ENCODE measurements around the gene MMP23B. TPM values are rescaled to one million over a fixed set of nuclear protein-coding genes. Genes with fewer than 3 reads are reported as not detected.
A peak's percentile ranks its signal among the peaks of the same experiment; 100 is the strongest.
"Not testable (repeated sequence)": the region's sequence is repeated elsewhere in the genome, so short reads cannot be mapped to it uniquely, and the experiment has no call there.

Gene MMP23B
- polyA plus RNA-seq, 1 donor from 2014 or later, result 0.93 TPM

DNA sequence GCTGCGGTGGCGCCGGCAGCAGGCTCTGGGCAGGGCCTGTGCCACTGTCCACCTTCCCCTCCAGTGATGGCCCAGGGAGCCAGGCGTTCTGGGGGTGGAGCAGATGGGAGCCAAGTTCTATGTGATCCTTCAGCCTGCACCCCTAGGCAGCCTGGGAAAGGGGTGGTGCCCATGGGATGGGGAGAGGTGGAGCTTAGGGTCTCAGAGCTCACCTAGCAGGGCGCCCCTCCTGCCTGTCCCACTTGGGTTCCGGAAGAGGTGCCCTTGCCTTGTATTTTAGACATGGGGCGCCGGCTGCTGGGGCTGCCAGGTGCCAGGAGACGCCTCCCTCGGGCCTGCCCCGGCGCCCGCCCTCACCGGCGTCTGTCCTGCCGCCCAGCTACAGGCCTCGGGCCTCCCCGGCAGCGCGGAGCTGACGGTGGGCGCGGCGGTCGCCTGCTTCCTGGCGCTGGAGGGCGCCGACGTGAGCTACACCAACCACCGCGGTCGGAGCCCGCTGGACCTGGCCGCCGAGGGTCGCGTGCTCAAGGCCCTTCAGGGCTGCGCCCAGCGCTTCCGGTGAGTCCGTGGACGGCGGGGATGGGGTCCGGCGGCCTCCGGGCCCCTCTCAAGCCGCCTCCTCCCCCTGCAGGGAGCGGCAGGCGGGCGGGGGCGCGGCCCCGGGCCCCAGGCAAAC, 3.1 kb upstream of the MMP23B start:
- H3K27ac Mint-ChIP-seq, result no peak overlapping the region
- H3K4me3 Mint-ChIP-seq, result peak overlapping the region in 2 of 4 donors; percentile 8 to 27
- peaks cover 4% of the 10 kb centered on the region for H3K27me3 Mint-ChIP-seq
- peaks cover 0 to 3% (median 2%) of the 10 kb centered on the region in 3 donors for H3K4me1 Mint-ChIP-seq
- peaks cover 0 to 2% (median 0%) of the 10 kb centered on the region in 3 donors for H3K9me3 Mint-ChIP-seq
- peaks cover 2% of the 10 kb centered on the region for H3K36me3 Mint-ChIP-seq

DNA sequence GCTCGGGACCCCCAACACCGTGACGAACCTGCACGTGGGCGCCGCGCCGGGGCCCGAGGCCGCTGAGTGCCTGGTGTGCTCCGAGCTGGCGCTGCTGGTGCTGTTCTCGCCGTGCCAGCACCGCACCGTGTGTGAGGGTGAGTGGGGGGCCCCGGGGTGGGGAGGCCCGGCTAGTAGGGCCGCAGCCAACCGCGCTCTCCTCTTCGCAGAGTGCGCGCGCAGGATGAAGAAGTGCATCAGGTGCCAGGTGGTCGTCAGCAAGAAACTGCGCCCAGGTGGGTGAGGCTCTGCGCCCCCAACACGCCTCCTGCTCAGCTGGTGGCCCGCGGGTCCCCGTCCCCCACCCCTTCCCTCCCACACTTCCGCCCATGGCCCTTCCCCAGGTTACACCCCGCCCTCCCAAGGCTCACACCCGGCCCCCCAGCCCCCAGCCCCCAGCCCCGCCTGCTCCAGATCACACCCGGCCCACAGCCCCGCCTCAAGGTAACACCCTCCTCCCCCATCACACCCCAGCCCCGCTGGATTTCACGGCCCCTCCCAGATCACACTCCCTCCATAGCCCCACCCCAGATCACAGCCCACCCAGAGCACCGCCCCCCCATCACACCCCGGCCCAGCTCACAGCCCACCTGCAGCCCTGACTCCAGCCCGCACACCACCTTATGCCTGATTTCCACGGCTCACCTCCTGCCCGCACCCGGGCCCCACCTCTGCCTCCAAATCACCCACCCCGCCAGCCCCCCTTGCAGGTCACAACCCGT, 2.4 kb upstream of the MMP23B start:
- Mint-ChIP-seq H3K4me1 (peaks cover 0 to 3% (median 2%) of the 10 kb centered on the region in 3 donors), H3K27me3 (peaks cover 4% of the 10 kb centered on the region), H3K27ac (peak overlapping the region in 2 of 3 donors; percentile 75 to 91), H3K9me3 (peaks cover 0 to 2% (median 0%) of the 10 kb centered on the region in 3 donors), H3K36me3 (peaks cover 2% of the 10 kb centered on the region), H3K4me3 (peak overlapping the region; percentile 41 to 92 (median 70))

DNA sequence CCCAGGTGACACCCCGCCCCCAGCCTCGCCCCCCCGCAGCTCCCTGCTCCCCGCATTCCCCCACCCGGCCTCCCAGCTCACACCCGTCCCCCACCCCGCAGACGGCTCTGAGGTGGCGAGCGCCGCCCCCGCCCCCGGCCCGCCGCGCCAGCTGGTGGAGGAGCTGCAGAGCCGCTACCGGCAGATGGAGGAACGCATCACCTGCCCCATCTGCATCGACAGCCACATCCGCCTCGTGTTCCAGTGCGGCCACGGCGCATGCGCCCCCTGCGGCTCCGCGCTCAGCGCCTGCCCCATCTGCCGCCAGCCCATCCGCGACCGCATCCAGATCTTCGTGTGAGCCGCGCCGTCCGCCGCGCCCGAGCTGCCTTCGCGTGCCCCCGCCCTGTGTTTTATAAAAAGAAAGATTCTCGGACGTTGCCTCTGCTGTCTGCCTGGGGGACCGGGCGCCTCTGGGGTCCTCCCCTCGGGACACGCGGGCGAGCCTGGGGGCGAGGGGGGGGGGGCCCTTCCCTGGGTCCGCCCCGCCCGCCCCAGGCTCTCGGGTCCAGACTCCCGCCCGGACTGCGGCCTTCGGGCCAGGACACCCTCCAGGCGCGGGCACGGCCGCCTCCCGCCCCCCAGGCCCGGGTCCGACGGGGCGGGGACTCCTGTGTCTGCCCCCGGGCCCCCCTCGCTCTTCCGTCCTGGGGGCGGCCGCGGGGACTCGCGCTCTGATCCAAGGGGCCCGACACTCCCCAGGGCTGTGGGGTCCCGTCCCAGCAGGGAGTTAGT, 1.6 kb upstream of the MMP23B start:
- Mint-ChIP-seq H3K27me3 (peaks cover 4% of the 10 kb centered on the region), H3K36me3 (peaks cover 2% of the 10 kb centered on the region), H3K9me3 (peaks cover 0 to 2% (median 0%) of the 10 kb centered on the region in 3 donors), H3K27ac (peak overlapping the region; percentile 75 to 94 (median 91)), H3K4me1 (peaks cover 0 to 3% (median 2%) of the 10 kb centered on the region in 3 donors), H3K4me3 (peak overlapping the region; percentile 41 to 96 (median 86))

DNA sequence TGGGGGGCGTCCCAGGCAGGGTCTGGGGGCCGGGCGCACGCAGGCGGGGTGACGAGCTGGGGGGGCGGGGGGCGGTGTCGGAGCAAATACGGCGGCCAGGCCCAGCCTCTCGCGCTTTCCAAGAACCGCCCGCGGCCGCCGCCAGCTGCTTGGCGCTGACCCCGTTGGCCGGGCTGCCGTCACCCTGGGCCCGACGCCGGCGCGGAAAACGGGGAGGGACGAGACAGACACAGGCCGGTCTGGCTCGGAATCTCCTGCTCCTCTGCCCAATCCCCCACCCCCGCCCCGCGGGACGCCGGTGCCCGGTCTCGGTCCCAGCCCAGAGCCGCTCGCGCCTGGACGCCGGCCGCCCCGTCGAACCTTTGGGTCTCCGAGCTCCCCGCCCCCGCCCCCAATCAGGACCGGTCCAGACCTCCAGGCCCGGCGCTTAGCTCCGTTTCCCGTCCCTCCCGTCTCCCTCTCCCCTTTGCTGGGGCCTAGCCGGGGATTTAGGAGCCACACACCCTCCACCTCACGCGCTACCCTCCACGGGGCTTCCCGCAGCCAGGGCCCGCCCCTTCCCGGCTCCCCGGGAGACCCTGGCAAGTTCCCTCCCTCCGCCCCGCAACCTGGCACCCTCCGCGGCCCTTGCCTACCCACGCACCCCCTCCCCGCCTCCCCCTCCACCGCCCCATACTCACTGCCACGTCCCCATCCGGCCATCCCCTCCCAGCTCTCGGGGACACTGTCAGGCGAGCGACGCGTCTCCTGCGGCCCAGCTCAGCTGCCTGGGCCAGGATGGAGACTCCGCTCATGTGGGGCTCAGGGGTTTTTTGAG, 800 bp upstream of the MMP23B start:
- Mint-ChIP-seq H3K27ac (peak overlapping the region in 1 of 3 donors; percentile 75), H3K9me3 (peaks cover 0 to 2% (median 0%) of the 10 kb centered on the region in 3 donors), H3K36me3 (peaks cover 2% of the 10 kb centered on the region), H3K4me1 (peaks cover 0 to 3% (median 2%) of the 10 kb centered on the region in 3 donors), H3K27me3 (peaks cover 4% of the 10 kb centered on the region), H3K4me3 (peak overlapping the region in 3 of 4 donors; percentile 37 to 81 (median 48))

DNA sequence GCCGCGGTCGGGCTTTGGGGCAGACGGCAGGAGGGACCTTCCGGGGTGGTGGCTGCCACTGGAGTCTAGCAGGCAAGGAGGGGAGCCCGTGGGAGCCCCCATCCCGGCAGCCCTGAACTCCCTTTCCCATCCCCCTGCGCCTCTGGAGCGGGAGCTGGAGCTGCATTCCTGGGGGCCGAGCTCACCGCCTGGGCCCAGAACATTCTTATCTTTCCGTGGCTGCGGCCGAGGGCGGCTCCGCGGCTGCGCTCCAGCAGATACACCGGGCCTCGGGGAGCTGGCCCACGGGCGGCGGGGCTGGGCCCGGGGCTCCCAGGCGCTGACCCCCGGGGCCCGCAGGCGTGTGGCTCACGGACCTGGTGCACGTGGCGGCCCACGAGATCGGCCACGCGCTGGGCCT, 1.4 kb downstream of the MMP23B start:
- not testable (repeated sequence) for H3K4me1 Mint-ChIP-seq, H3K27ac Mint-ChIP-seq, H3K9me3 Mint-ChIP-seq, H3K27me3 Mint-ChIP-seq, H3K36me3 Mint-ChIP-seq, H3K4me3 Mint-ChIP-seq

DNA sequence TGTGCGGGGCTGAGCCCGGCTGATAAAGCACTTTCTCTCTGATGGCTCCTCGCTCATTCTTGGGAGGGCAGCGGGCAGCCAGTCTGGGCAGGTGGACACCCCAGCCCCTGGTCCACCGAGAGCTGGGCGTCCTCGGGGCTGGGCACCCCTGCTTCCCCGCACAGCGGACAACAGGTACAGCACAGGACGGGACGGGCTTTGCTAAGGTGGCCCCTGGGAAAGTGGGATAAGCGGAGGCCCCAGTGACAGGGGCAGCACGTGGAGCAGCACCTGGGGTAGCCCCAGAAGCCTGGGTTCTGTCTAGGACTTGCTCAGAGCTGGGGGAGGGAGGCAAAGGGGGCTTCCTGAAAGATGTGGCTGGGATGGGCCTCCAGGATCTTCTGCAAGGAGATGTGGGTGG, 2.6 kb downstream of the MMP23B start:
- not testable (repeated sequence) for H3K4me3 Mint-ChIP-seq, H3K27ac Mint-ChIP-seq, H3K36me3 Mint-ChIP-seq, H3K4me1 Mint-ChIP-seq, H3K9me3 Mint-ChIP-seq, H3K27me3 Mint-ChIP-seq

DNA sequence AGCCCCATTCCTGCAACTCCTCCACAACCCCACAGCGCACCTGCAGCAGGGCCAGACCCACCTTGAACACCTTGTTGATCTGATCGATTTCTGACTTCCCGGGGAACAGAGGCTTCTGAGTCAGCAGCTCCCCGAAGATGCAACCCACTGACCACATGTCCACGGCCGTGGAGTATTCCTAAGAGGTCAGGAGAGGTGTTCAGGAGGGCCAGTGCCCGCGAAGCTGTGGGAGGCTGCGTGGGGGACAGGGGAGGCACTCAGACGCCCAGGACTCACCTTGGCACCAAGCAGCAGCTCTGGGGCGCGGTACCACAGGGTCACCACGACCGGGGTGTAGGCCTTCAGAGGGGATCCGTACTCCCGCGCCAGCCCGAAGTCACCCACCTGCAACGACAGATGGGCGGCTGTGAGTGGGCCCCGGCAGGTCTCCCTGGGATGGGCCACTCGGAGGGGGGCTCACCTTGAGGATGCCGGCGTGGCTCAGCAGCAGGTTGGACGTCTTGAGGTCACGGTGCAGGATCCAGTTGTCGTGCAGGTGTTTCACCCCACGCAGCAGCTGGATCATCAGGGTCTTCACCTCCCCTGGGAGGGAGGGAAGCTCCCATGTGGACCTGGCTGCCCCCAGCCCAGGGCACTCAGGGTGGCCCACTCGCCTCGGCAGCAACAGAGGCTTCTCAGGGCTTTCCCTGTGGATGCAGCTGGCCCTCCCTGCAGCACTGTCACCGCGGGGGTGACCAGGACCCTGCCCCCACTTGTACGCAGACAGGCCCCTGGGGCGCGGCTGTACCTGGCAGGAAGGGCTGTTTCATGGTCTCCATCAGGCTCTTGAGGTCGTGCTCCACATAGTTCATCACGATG, 4.9 kb downstream of the MMP23B start:
- H3K9me3 Mint-ChIP-seq, H3K4me3 Mint-ChIP-seq, H3K36me3 Mint-ChIP-seq, H3K4me1 Mint-ChIP-seq, H3K27me3 Mint-ChIP-seq: not testable (repeated sequence)
- H3K27ac Mint-ChIP-seq, result peak overlapping the region in 1 of 3 donors; percentile 60

DNA sequence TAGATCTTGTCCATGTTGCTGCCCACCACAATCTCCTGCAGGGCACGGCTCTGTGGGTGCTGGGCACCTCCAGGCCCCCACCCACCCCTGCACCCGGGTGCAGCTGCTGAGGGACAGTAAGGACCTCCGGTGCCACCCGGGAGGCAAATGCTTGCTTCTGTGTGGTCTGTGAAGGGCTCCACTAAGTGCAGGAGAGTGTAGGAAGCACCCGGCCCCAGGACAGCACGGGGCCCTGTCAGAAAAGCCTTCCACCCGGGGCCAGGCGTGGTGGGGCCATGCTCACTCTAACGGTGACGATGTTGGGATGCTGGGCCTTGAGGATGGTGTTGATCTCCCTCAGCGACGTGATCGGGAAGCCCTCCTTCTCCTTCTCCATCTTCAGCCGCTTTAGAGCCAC, 5.5 kb downstream of the MMP23B start:
- H3K9me3 Mint-ChIP-seq, H3K36me3 Mint-ChIP-seq, H3K27me3 Mint-ChIP-seq, H3K4me1 Mint-ChIP-seq, H3K4me3 Mint-ChIP-seq, H3K27ac Mint-ChIP-seq: not testable (repeated sequence)

DNA sequence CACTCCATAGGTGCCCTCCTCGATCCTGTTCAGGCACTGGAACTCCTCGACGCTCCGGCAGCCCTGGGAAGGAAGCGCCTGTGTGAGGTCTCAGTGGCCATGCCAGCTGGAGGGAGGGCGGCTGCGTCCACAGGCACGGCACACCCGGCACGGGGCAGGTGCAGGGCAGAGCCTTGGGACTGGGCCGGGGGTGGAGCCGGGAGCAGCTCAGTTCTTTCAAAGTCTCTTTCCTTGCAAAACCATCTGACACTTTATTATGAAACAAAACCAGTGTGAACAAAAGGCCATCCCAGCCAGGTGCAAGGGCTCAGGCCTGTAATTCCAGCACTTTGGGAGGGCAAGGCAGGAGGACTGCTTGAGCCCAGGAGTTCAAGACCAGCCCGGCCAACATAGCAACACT, 6.6 kb downstream of the MMP23B start:
- H3K4me3 Mint-ChIP-seq, H3K4me1 Mint-ChIP-seq, H3K27ac Mint-ChIP-seq, H3K36me3 Mint-ChIP-seq, H3K27me3 Mint-ChIP-seq, H3K9me3 Mint-ChIP-seq: not testable (repeated sequence)

DNA sequence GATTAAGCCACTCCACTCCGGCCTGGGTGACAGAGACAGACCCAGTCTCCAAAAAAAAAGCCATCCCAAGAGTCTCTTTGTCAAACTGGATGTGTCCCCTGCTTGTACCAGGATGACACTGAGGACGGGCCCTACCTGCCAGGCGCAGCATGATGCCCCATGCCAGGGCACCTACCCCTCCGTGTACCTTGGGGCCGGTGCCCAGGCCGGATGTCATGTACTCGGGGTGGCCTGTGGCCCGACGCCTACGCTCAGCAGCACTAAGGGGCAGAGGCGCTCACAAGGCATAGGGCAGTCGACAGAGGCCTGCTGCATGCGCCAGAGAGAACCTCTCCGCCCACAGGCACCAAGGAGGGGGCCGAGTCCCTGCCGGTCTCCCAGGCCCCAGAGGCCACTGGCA, 7.4 kb downstream of the MMP23B start:
- H3K36me3 Mint-ChIP-seq, H3K9me3 Mint-ChIP-seq, H3K4me3 Mint-ChIP-seq, H3K27me3 Mint-ChIP-seq, H3K4me1 Mint-ChIP-seq, H3K27ac Mint-ChIP-seq: not testable (repeated sequence)

DNA sequence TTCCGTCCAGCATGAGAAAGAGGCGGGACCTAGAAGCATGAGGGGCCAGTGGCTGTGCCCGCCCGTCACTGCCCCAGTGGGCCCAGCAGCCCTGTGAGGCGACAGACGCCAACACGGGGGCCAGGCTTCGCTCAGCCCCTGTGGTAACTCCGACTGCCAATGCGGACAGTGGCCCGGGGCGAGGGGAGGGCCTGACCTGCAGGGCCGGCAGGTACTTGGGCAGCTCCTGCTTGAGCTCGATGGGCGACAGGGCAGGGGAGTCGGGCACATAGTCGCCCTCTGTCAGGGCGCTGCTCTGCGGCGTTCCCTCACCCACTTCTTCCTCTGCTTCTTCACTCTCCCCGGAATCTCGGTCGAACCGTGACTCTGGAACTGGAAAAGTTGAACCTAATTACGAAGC, 8.1 kb downstream of the MMP23B start:
- H3K27ac Mint-ChIP-seq, H3K36me3 Mint-ChIP-seq, H3K9me3 Mint-ChIP-seq, H3K4me1 Mint-ChIP-seq, H3K27me3 Mint-ChIP-seq, H3K4me3 Mint-ChIP-seq: not testable (repeated sequence)

DNA sequence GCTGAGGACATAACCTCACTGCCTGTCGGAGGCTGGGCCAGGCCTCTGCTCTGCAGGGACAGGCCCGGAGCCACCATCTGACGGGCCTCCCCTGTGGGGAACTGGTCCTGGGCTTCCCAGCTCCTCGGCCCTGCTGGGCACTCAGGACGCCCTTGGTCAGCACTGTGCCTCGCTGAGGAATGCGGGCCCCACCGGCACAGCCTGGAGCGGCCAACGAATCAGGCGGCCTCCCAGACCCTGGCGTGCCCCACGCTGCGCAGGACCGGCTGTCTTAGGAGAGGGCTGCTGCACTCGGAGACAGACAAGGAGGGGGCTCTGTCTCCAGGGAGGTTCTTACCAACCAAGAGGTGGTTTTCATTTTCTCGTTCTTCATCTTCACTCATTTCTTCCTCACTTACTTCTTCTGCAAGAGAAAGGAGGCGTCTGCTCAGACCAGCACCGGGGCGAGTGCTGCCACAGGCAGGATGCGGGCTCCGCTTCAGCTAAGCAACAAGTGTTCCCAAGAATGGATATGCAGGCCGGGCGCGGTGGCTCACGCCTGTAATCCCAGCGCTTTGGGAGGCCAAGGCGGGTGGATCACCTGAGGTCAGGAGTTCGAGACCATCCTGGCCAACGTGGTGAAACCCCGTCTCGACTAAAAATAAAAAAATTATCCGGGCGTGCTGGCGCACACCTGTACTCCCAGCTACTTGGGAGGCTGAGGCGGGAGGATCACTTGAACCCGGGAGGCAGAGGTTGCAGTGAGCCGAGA, 8.9 kb downstream of the MMP23B start:
- H3K27ac Mint-ChIP-seq, H3K4me3 Mint-ChIP-seq, H3K4me1 Mint-ChIP-seq, H3K27me3 Mint-ChIP-seq, H3K36me3 Mint-ChIP-seq, H3K9me3 Mint-ChIP-seq: not testable (repeated sequence)

DNA sequence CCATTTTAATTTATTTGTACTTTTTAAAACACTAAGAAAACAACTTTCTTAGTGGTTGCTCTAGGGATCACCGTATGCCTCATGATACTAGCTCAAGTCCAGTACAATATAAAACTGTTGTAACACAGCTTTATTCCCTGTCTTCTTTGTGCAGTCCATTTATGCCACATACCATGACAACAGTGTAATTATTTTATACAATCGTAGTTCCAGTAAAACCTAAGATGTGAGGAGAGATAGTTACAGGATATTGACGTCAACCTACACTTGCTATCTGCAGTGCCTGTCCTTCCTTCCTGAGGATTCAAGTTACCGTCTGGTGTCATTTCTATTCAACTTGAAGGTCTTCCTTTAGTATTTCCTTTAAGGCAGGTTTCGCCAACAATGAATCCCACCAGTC, 14.4 kb downstream of the MMP23B start:
- peak overlapping the region in 1 of 3 donors; percentile 24 for H3K27ac Mint-ChIP-seq
- H3K9me3 Mint-ChIP-seq, H3K36me3 Mint-ChIP-seq, H3K27me3 Mint-ChIP-seq, H3K4me3 Mint-ChIP-seq, H3K4me1 Mint-ChIP-seq: not testable (repeated sequence)

Measured in IgD-negative memory B cell (primary cell).